GM12874 (cell line): ENCODE measurements around the gene NPTX1.

Source experiments
- TF ChIP-seq, protein P1 (sequence below): IDR thresholded peaks from 2 replicates; pipeline ENCODE4 v1.5.1; 2011; ENCODE audit warnings: low read depth, mild to moderate bottlenecking, control low read depth, low read length, moderate library complexity; ENCODE audit not compliant: insufficient read depth

Gene NPTX1

DNA sequence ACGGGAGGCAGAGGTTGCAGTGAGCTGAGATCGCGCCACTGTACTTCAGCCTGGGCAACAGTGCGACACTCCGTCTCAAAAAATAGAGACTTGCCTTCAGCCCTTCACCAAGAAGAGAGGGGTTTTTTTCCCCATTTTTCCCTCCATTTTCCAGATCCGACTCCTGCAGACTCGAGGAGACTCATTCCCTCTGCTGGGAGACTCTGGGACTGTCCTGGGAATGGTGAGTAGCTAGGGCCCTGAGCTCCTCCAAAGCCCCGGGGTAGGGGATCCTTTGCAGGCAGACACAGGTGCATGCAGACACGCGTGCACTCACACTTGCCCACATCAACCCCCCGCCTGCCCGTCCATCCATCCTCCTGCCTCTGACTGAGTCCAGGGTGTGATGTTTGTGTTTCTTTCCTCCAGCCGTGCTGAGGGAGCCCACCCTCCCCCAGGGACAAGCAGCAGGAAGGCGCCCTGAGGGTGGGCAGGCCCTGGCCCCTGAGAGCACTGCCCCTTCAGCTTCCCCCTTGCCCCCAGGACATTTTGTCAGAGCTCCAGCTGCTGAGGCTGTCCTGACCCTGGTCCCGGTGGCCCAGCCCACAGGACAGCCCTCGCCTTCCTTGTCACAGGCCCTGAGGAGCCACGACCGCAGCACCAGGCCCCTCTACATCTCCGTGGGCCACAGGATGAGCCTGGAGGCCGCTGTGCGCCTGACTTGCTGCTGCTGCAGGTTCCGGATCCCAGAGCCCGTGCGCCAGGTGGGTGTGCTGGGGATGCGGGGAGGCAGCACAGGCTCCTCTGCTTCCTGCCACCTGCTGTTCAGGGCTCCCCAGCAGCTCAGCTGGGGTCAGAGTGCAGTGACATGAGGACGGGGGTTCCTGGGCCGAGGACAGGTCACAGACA, 51.3 kb downstream of the NPTX1 start:
- TF ChIP-seq, protein P1, sequence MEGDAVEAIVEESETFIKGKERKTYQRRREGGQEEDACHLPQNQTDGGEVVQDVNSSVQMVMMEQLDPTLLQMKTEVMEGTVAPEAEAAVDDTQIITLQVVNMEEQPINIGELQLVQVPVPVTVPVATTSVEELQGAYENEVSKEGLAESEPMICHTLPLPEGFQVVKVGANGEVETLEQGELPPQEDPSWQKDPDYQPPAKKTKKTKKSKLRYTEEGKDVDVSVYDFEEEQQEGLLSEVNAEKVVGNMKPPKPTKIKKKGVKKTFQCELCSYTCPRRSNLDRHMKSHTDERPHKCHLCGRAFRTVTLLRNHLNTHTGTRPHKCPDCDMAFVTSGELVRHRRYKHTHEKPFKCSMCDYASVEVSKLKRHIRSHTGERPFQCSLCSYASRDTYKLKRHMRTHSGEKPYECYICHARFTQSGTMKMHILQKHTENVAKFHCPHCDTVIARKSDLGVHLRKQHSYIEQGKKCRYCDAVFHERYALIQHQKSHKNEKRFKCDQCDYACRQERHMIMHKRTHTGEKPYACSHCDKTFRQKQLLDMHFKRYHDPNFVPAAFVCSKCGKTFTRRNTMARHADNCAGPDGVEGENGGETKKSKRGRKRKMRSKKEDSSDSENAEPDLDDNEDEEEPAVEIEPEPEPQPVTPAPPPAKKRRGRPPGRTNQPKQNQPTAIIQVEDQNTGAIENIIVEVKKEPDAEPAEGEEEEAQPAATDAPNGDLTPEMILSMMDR, result no peak

DNA sequence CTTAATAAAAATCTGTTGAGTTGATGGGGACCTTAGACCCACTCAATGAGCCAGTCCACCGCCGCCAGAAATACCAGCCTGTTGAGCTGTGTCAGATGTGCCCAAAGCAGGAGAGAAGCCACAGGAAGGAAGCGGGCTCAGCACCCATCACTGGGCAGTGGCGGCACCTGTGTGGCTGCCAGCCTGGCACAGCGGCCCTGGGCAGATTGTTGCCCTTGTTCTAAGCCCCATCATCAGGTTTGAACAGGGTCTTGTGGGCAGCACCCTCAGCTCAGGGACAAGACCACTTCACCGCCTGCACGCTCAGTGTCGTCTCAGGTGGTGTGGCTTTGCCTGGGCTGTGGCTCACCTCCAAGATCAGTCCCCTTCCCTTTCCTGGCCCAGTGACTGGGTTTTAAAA, 52.1 kb downstream of the NPTX1 start:
- TF ChIP-seq, protein P1, result no peak

GRCh38 chr17:80423536-80424225, 52.7 kb downstream of the NPTX1 start:
- TF ChIP-seq, protein P1, result no peak

GRCh38 chr17:80422981-80423380, 53.4 kb downstream of the NPTX1 start:
- TF ChIP-seq, protein P1, result no peak

DNA sequence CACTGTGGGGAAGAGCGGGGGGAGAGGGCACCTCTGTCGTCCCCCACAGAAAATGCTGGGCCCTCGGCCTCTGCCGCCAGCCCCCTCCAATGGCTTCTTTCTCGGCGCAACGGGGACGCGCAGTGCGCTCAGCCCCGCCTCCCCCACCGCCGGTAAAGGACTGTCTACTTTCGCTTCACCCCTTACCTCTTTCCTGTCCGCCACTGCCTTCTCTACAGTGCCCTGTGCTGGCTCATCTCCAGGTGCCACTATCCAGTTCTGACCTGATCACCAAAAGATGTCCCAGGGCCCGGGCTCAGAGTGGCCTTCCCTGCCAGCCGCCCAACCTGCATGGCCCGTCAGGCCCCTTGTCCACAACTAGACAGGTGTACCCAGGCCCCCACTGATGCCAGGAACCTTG, 54.1 kb downstream of the NPTX1 start:
- TF ChIP-seq, protein P1, result no peak

DNA sequence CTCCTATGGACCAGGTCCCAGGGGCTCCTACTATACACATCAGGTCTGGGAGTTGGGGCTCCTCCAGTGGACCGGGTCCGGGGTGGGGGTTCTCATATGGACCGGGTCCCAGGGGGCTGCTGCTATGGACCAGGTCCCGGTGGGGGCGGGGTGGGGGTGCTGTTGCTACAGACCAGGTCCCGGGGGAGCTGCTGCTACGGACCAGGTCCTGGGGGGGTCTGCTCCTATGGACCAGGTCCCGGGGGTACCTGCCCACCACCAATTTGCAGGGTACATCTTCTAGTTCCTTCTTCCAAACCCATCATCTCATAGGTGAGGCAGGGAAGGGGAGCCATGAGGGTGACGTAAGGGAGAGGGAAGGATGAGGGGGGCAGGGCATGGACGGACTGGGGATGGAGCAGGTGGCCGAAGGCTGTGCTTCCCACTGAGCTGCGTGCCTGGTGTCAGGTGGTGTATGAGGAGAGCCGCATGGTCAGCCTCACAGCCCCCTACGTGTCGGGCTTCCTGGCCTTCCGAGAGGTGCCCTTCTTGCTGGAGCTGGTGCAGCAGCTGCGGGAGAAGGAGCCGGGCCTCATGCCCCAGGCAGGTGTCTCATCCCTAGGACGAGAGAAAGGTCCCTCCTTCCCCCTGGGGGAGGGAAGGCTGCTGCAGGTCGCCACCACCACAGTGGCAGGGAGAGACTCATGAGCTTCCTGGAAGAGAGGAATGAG, 54.9 kb downstream of the NPTX1 start:
- TF ChIP-seq, protein P1, result no peak

GRCh38 chr17:80419255-80419654, 57.2 kb downstream of the NPTX1 start:
- TF ChIP-seq, protein P1, result no peak
